Stimulated activated CD4-positive, alpha-beta T cell treated with anti-CD3 and anti-CD28 coated beads, TNF-alpha, amount 100 ng/mL, for 24 hours (primary cell): ENCODE data around the gene CHCHD3.
"Not testable (repeated sequence)": the region's sequence is repeated elsewhere in the genome, so short reads cannot be mapped to it uniquely, and the experiment has no call there.

Source experiments
- DNase-seq, 3 experiments: peaks; one replicate each; pipeline ENCODE4 v3.0.0-alpha.2; 2020; ENCODE audit warnings: low read depth in 3 of 3

The CHCHD3 gene

GRCh38 chr7:133003052-133003910 lies 78.6 kb downstream of the CHCHD3 start:
- DNase-seq = no peak

- no peak for DNase-seq
These were observed 80.2 kb downstream of the CHCHD3 start for GRCh38 chr7:133001727-133002126.

GRCh38 chr7:132999845-133000244 lies 82.0 kb downstream of the CHCHD3 start:
- DNase-seq = no peak

- no peak for DNase-seq
These were observed 83.1 kb downstream of the CHCHD3 start for GRCh38 chr7:132998763-132999162.

GRCh38 chr7:132997505-132997904 lies 84.4 kb downstream of the CHCHD3 start:
- DNase-seq = no peak

- DNase-seq = no peak
These were observed 85.2 kb downstream of the CHCHD3 start for GRCh38 chr7:132996581-132997242.

GRCh38 chr7:132993377-132994013 lies 88.4 kb downstream of the CHCHD3 start:
- no peak for DNase-seq

GRCh38 chr7:132991615-132992587 lies 90.0 kb downstream of the CHCHD3 start:
- DNase-seq = no peak

- no peak for DNase-seq
These were observed 93.8 kb downstream of the CHCHD3 start for GRCh38 chr7:132988117-132988516.

GRCh38 chr7:132980402-132980801 lies 101.5 kb downstream of the CHCHD3 start:
- no peak for DNase-seq

GRCh38 chr7:132979524-132979923 lies 102.4 kb downstream of the CHCHD3 start:
- no peak for DNase-seq

- DNase-seq = no peak
These were observed 104.7 kb downstream of the CHCHD3 start for GRCh38 chr7:132977234-132977633.

GRCh38 chr7:132972745-132973144 lies 109.1 kb downstream of the CHCHD3 start:
- no peak for DNase-seq

GRCh38 chr7:132970257-132970656 lies 111.6 kb downstream of the CHCHD3 start:
- no peak for DNase-seq

GRCh38 chr7:132969520-132969919 lies 112.4 kb downstream of the CHCHD3 start:
- DNase-seq = no peak

- not testable (repeated sequence) for DNase-seq
These were observed 114.4 kb downstream of the CHCHD3 start for GRCh38 chr7:132967470-132967848.

GRCh38 chr7:132966754-132967469 lies 115.0 kb downstream of the CHCHD3 start:
- DNase-seq = no peak

GRCh38 chr7:132965951-132966350 lies 115.9 kb downstream of the CHCHD3 start:
- no peak for DNase-seq

- no peak for DNase-seq
These were observed 117.0 kb downstream of the CHCHD3 start for GRCh38 chr7:132964876-132965275.

GRCh38 chr7:132959891-132960290 lies 122.0 kb downstream of the CHCHD3 start:
- no peak for DNase-seq

- no peak for DNase-seq
These were observed 125.3 kb downstream of the CHCHD3 start for GRCh38 chr7:132956556-132956955.
